Duodenal mucosa (tissue), 2 donors: ENCODE data around the gene PLCE1.
"Not testable (repeated sequence)": the region's sequence is repeated elsewhere in the genome, so short reads cannot be mapped to it uniquely, and the experiment has no call there.

Source experiments
- H3K27ac ChIP-seq: one replicate; pipeline ENCODE4 v1.7.0; 2013; ENCODE audit warnings: low read depth, low read length
- H3K27me3 ChIP-seq, 2 donors: one replicate each; pipeline ENCODE4 v1.7.0; 2013; ENCODE audit warnings: low read length in 2 of 2, control low read depth in 1 of 2; ENCODE audit not compliant: insufficient read depth in 2 of 2, control insufficient read depth in 1 of 2
- H3K36me3 ChIP-seq, 2 donors: one replicate each; pipeline ENCODE4 v1.7.0; 2013; ENCODE audit warnings: low read length in 2 of 2, control low read depth in 1 of 2; ENCODE audit not compliant: insufficient read depth in 2 of 2, control insufficient read depth in 1 of 2
- H3K4me1 ChIP-seq, 2 donors: one replicate each; pipeline ENCODE4 v1.7.0; 2013; ENCODE audit warnings: low read length in 2 of 2, control low read depth in 1 of 2; ENCODE audit not compliant: insufficient read depth in 2 of 2, control insufficient read depth in 1 of 2
- H3K4me3 ChIP-seq, 2 donors: one replicate each; pipeline ENCODE4 v1.7.0; 2013; ENCODE audit warnings: low read length in 2 of 2, low read depth in 1 of 2
- H3K9ac ChIP-seq, 2 donors: one replicate each; pipeline ENCODE4 v1.7.0; 2013; ENCODE audit warnings: low read length in 2 of 2, low read depth in 1 of 2
- H3K9me3 ChIP-seq, 2 donors: one replicate each; pipeline ENCODE4 v1.7.0; 2013; ENCODE audit warnings: low read length in 2 of 2, control low read depth in 1 of 2; ENCODE audit not compliant: control insufficient read depth in 1 of 2

Gene PLCE1

DNA sequence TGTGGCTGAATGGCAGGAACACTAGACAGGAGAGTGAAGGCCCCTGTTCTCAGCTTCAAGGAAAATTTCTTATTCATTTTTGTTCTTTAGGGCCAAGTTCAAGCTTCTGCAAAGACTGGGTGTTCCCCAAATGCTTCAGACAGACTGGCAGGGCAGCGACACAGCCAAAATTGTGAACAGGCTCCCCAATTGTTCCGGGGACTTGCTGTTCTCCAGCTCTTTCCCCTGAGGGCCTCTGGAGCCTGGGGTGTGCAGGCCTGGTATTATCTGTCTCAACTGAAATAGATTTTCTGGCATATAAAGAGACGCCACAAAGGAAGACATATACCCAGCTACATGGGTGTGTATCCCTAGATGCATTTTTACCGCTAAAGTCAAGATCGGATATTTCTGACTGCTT, 30.3 kb upstream of the PLCE1 start:
- Histone ChIP-seq H3K9me3 (no peaks in the 10 kb centered on the region), H3K9ac (no peak overlapping the region), H3K4me3 (no peak overlapping the region), H3K27ac (no peak overlapping the region), H3K4me1 (no peaks in the 10 kb centered on the region), H3K36me3 (no peaks in the 10 kb centered on the region), H3K27me3 (no peaks in the 10 kb centered on the region)

DNA sequence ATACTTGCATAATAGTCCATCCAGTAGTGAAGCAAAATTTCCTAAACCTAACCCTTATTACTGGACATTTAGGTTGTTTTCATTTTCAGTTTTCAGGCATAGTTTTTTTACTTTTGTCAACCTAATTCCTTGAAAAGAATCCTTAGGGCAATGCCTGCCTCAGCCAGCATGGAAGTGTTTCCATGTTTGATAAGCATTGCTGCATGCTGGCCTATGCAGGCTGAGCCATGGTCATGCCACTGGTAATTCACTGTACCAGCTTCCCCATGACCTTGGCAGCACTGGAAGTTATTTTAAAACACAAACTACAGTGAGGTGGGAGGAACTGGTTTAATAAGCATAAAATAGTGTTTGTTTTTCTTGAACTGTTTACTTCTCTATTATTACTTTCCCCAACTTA, 27.8 kb upstream of the PLCE1 start:
- H3K9me3 ChIP-seq, result no peaks in the 10 kb centered on the region
- no peak overlapping the region for H3K9ac ChIP-seq
- no peaks in the 10 kb centered on the region for H3K36me3 ChIP-seq
- no peaks in the 10 kb centered on the region for H3K27me3 ChIP-seq
- H3K27ac ChIP-seq, result no peak overlapping the region
- H3K4me1 ChIP-seq, result no peaks in the 10 kb centered on the region
- H3K4me3 ChIP-seq, result no peak overlapping the region

DNA sequence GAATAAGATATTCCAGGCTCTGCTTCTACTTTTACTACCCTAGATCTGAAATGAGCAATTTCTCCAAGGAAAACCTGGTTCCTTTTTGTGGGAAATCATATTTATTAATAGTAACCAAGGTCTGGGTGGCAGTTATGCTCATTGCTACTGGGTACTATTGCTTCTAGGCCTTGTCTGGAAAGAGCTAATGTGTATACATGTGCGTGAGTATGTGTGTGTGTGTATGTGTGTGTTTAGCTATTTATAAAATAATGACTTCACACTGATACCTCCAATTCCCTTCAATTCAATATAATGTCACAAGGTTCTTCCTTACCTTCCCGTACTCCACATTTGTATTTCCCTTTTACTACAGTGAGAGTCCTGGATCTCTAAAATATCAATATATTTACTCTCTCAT, 26.0 kb upstream of the PLCE1 start:
- Histone ChIP-seq H3K9me3 (no peaks in the 10 kb centered on the region), H3K36me3 (no peaks in the 10 kb centered on the region), H3K4me1 (no peaks in the 10 kb centered on the region), H3K4me3 (no peak overlapping the region), H3K27me3 (no peaks in the 10 kb centered on the region), H3K9ac (no peak overlapping the region), H3K27ac (no peak overlapping the region)

DNA sequence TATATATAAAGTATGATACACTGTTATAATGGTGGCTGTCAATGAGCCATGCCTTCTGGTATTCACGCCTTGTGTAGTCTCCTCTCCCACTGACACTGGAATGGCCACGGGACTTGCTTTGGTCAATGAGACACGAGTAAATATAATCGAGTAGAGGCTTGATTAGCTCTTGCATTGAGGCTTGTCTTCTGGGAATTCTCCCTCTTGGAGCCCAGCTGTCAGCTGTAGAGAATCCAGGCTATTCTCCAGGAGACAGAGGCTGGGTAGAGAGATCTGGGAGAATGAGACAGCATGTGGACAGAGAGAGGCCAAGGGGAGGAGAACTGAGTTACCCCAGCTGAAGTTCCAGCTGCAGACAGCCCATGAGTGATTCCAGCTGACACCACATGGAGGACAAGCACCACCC, 25.2 kb upstream of the PLCE1 start:
- H3K4me1 ChIP-seq, result no peaks in the 10 kb centered on the region

DNA sequence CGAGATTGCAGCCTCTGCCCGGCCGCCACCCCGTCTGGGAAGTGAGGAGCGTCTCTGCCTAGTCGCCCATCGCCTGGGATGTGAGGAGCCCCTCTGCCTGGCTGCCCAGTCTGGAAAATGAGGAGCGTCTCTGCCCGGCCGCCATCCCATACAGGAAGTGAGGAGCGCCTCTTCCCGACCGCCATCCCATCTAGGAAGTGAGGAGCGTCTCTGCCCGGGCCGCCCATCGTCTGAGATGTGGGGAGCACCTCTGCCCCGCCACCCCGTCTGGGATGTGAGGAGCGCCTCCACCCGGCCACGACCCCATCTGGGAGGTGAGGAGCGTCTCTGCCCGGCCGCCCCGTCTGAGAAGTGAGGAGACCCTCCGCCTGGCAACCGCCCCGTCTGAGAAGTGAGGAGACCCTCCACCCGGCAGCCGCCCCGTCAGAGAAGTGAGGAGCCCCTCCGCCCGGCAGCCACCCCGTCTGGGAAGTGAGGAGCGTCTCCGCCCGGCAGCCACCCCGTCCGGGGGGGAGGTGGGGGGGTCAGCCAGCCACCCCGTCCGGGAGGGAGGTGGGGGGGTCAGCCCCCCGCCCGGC, 23.2 kb upstream of the PLCE1 start:
- not testable (repeated sequence) for H3K9me3 ChIP-seq, H3K4me1 ChIP-seq, H3K27ac ChIP-seq, H3K9ac ChIP-seq, H3K4me3 ChIP-seq, H3K36me3 ChIP-seq, H3K27me3 ChIP-seq

More for the DNA sequence above, 25.2 kb upstream of the PLCE1 start:
- no peak overlapping the region for H3K4me3 ChIP-seq
- no peak overlapping the region for H3K27ac ChIP-seq
- H3K9ac ChIP-seq, result no peak overlapping the region
- no peaks in the 10 kb centered on the region for H3K27me3 ChIP-seq
- no peaks in the 10 kb centered on the region for H3K9me3 ChIP-seq
- no peaks in the 10 kb centered on the region for H3K36me3 ChIP-seq

DNA sequence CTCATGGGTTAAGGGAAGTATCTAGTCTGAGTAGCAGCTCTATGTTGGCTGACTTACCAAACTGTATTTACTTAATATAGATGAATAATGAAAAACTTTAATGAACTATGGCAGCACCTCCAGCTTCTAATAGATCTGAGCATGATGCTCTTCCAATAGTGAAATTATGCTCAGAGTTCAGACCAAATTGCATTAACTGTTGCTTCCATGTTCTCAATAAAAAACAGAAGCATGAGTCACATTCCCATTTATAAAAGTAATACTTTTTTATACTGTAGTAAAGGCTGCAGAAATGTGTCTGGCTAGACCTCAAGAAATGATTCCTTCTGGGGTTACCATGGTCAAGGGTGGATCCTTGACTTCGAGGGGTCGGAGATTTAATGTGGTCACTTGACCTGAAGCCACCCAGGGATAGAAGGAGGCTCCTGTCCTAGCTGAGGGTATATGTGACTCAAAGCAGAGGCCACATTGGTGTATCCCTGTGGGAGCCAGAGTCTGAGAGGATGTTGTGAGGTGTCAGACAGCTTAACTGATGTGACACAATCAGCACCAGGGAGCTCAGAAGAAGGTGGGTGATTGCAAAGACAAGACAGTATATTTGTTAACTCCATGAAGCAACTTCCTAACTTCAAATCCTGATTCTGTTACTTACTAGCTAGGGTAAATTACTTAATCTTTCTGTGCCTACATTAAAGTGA, 19.8 kb upstream of the PLCE1 start:
- no peak overlapping the region for H3K27ac ChIP-seq
- H3K27me3 ChIP-seq, result no peaks in the 10 kb centered on the region
- no peaks in the 10 kb centered on the region for H3K36me3 ChIP-seq
- no peak overlapping the region for H3K9ac ChIP-seq
- no peaks in the 10 kb centered on the region for H3K4me1 ChIP-seq
- no peaks in the 10 kb centered on the region for H3K9me3 ChIP-seq
- H3K4me3 ChIP-seq, result no peak overlapping the region

DNA sequence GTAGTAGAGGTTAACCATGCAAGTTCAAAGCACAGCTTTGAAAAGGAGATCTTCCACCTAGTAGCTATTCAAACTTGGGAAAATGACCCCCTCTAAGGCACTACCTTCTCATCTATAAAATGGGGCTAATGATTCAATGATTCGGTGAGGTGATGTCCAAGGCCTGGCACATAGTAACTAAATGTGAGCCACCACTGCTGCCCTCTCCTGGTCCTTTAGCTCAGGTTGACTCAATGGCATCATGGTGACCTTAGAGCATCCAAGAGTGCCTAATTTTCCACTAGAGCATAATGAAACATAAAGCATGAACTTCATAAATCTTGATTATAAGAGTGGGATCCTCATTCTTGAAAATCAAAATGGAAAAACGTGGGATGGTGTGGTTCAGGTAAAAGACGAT, 16.3 kb upstream of the PLCE1 start:
- no peak overlapping the region for H3K27ac ChIP-seq
- no peaks in the 10 kb centered on the region for H3K9me3 ChIP-seq
- no peak overlapping the region for H3K4me3 ChIP-seq
- H3K4me1 ChIP-seq, result no peaks in the 10 kb centered on the region
- H3K36me3 ChIP-seq, result no peaks in the 10 kb centered on the region
- H3K9ac ChIP-seq, result no peak overlapping the region
- H3K27me3 ChIP-seq, result no peaks in the 10 kb centered on the region

DNA sequence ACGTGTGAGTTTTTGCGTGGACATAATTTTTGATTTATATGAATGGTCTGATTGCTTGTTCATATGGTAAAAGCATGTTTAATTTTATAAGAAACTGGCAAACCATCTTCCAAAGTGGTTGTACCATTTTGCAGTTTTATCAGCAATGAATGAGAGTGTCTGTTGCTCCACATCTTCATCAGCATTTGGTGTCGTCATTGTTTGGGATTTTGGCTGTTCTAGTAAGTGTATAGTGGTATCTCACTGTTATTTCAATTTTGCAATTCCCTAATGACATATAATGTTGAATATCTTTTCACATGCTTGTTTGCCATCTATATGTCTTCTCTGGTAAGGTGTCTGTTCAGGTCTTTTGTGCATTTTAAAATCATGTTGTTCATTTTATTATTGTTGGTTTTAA, 13.2 kb upstream of the PLCE1 start:
- H3K36me3 ChIP-seq, result no peaks in the 10 kb centered on the region
- no peak overlapping the region for H3K4me3 ChIP-seq
- H3K9ac ChIP-seq, result no peak overlapping the region
- no peaks in the 10 kb centered on the region for H3K27me3 ChIP-seq
- H3K9me3 ChIP-seq, result no peaks in the 10 kb centered on the region
- no peak overlapping the region for H3K27ac ChIP-seq
- no peaks in the 10 kb centered on the region for H3K4me1 ChIP-seq

DNA sequence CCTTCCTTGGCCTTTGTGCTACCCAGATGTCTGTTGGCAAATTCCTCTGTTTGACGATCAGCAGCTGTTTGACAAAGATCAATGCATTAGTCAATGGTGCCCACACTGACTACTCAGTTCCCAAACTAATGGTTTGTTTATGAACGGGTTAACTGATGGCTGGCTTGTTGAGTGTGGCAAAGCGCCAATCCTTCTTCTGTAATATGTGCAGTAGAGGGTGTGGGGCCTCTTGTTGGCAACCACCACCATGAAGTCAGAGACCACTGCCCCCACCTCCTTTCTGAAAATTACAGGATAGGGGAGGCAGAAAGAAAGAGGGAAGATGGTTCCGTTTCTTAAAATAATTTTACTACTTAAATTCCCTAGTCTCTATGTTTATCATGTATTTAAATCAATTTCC, 2.6 kb upstream of the PLCE1 start:
- H3K27me3 ChIP-seq, result peaks cover 5 to 6% of the 10 kb centered on the region in 2 donors
- no peak overlapping the region for H3K4me3 ChIP-seq
- no peaks in the 10 kb centered on the region for H3K36me3 ChIP-seq
- H3K27ac ChIP-seq, result no peak overlapping the region
- no peaks in the 10 kb centered on the region for H3K9me3 ChIP-seq
- H3K9ac ChIP-seq, result no peak overlapping the region
- H3K4me1 ChIP-seq, result peaks cover 28 to 31% of the 10 kb centered on the region in 2 donors

DNA sequence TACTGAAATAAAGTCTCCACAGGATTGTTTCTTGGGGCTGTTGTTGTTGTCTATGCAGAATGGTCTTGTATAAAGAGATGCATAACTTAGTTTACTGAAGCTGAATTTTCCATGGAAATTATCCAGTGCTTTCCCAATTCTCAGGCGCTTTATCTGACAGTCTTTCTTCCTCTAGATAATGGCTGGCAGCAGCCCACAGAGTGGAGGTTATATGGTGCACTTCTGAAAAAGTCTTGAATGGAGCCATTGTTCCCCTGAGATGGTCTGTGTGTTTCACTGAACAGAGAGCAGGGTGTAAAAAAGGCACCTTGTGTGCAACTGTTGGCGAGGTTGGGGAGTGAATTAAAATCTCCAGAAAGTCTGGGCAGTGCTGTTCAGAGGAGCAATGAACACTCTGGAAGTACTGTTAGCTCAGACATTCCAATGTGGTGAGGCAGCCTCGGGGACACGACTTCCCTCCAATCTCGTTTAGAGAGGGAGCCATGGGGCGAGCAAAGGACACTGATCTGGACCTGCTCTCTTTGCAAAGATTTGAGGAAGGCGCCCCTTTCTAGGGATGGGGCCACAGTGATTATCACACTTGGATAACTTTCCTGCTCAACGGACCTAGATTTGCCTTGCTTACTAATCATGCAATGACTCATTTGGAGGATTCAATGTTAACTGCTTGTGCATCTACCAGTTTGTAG, 2.0 kb upstream of the PLCE1 start:
- H3K27ac ChIP-seq, result no peak overlapping the region
- H3K9ac ChIP-seq, result no peak overlapping the region
- peaks cover 31 to 33% of the 10 kb centered on the region in 2 donors for H3K4me1 ChIP-seq
- H3K27me3 ChIP-seq, result peaks cover 5 to 6% of the 10 kb centered on the region in 2 donors
- H3K9me3 ChIP-seq, result no peaks in the 10 kb centered on the region
- H3K36me3 ChIP-seq, result no peaks in the 10 kb centered on the region
- no peak overlapping the region for H3K4me3 ChIP-seq
